Measurements from ENCODE around the gene SYT12. TPM values are rescaled to one million over a fixed set of nuclear protein-coding genes. Genes with fewer than 3 reads are reported as not detected.
A peak's percentile ranks its signal among the peaks of the same experiment; 100 is the strongest.
"Not testable (repeated sequence)": the region's sequence is repeated elsewhere in the genome, so short reads cannot be mapped to it uniquely, and the experiment has no call there.

SYT12 gene
- total RNA-seq, 1 donor: under 0.01 TPM

- no peak for DNase-seq (ENCODE audit: low read depth in 2 of 3, low spot score in 2 of 3)
Measured at GRCh38 chr11:66992041-66992440, 30.9 kb upstream of the SYT12 start.

GRCh38 chr11:66996609-66997273 is 26.2 kb upstream of the SYT12 start:
- DNase-seq (ENCODE audit: low read depth in 2 of 3, low spot score in 2 of 3): no peak

GRCh38 chr11:66999555-66999954 is 23.4 kb upstream of the SYT12 start:
- no peak for DNase-seq (ENCODE audit: low read depth in 2 of 3, low spot score in 2 of 3)

- no peak for DNase-seq (ENCODE audit: low read depth in 2 of 3, low spot score in 2 of 3)
Measured at GRCh38 chr11:67001332-67001731, 21.6 kb upstream of the SYT12 start.

DNA sequence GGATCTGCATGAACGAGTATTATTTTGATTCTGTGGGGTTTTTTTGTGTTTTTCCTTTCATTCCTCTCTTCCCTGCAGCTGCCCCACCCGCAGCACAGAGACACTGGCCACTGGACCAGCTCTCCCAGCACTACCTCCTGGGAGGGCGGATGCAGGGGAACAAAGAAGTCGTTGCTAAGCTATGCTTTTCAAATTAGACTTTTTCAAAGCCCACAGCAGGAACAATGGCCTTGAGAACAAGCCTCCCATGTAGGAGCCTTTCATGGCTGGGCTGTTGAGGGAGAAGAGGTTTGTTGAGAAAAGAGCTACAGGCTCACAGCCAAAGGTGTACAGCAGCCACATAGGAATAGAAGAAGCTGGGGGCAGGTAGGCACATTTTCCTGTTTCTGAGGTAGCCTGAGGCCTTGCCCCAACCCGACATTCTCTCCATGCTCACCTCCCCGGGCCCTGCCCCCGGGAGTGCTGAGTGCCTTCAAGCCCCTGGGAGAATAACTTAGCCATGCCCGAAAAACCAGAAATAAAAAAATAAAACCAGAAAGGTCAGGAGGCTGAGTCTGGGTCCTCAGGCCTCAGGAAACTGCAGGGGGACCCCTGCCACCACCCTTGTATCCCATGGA is 20.5 kb upstream of the SYT12 start:
- no peak for DNase-seq (ENCODE audit: low read depth in 2 of 3, low spot score in 2 of 3)

- no peak for DNase-seq (ENCODE audit: low read depth in 2 of 3, low spot score in 2 of 3)
Measured at GRCh38 chr11:67002921-67003411, 20.0 kb upstream of the SYT12 start.

DNA sequence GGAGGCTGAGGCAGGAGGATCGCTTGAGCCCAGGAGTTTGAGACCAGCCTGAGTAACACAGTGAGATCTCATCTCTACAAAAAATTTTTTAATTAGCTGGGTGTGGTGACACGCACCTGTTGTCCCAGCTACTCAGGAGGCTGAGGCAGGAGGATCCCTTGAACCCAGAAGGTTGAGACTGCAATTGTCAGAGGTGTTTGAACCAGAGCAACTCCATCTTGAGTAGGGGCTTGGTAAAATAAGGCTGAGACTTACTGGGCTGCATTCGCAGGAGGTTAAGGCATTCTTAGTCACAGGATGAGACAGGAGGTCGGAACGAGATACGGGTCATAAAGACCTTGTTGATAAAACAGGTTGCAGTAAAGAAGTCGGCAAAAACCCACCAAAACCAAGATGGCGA is 17.7 kb upstream of the SYT12 start:
- not testable (repeated sequence) for DNase-seq (ENCODE audit: low read depth in 2 of 3, low spot score in 2 of 3)

GRCh38 chr11:67006029-67006884 is 16.7 kb upstream of the SYT12 start:
- DNase-seq (ENCODE audit: low read depth in 2 of 3, low spot score in 2 of 3): peak in 2 of 3 donors; percentile 39 to 40

- DNase-seq (ENCODE audit: low read depth in 2 of 3, low spot score in 2 of 3): no peak
Measured at GRCh38 chr11:67007126-67007525, 15.8 kb upstream of the SYT12 start.

GRCh38 chr11:67010296-67010905 is 12.5 kb upstream of the SYT12 start:
- DNase-seq (ENCODE audit: low read depth in 2 of 3, low spot score in 2 of 3): no peak

GRCh38 chr11:67013511-67014045 is 9.4 kb upstream of the SYT12 start:
- DNase-seq (ENCODE audit: low read depth in 2 of 3, low spot score in 2 of 3): no peak

DNA sequence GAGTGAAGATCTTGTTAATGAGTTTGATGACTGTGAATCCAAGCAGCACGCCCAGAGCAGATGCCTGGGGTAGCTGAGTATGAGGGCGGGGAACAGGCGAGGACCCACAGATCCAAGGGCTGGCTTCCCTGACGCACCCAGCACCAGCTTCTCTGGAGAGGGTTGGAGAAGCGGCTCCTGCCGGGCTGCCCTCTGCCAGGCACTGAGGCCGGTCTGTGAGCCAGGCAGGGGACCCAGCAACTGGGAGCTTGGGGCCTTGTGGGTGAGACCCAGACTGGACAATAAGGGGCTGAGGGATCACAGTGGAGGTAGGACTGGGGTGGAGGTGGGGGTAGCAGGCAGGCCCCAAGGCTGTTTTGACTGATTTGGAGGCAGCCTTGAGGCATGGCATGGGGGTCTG is 8.6 kb upstream of the SYT12 start:
- DNase-seq (ENCODE audit: low read depth in 2 of 3, low spot score in 2 of 3): no peak

GRCh38 chr11:67015048-67015447 is 7.9 kb upstream of the SYT12 start:
- DNase-seq (ENCODE audit: low read depth in 2 of 3, low spot score in 2 of 3): no peak

DNA sequence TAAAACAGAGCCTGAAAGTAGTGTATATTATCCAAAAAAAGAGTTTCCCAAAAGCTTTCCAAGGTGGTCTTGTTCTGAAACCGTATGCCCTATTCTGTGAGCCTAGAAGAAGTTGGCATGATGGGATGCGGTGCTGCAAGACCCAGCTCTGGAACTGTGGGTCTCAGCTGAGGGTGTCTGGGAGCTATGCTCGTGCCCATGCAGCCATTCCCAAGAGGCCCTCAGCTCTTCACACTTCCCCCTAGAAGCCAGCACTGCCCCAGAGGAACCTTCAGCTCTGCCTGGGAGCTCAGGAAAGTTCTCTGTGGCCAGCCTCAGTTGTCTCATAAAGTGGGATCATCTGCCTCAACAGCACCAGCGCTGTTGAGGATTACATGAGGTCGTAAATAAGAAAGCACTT is 6.4 kb upstream of the SYT12 start:
- no peak for DNase-seq (ENCODE audit: low read depth in 2 of 3, low spot score in 2 of 3)

GRCh38 chr11:67020949-67021348 is 2.0 kb upstream of the SYT12 start:
- DNase-seq (ENCODE audit: low read depth in 2 of 3, low spot score in 2 of 3): no peak

GRCh38 chr11:67022341-67022933 is 497 bp upstream of the SYT12 start:
- no peak for DNase-seq (ENCODE audit: low read depth in 2 of 3, low spot score in 2 of 3)

- no peak for DNase-seq (ENCODE audit: low read depth in 2 of 3, low spot score in 2 of 3)
Measured at GRCh38 chr11:67023957-67024353, 1.0 kb downstream of the SYT12 start.

GRCh38 chr11:67024410-67024809 is 1.5 kb downstream of the SYT12 start:
- peak in 2 of 3 donors; percentile 78 to 82 for DNase-seq (ENCODE audit: low read depth in 2 of 3, low spot score in 2 of 3)

DNA sequence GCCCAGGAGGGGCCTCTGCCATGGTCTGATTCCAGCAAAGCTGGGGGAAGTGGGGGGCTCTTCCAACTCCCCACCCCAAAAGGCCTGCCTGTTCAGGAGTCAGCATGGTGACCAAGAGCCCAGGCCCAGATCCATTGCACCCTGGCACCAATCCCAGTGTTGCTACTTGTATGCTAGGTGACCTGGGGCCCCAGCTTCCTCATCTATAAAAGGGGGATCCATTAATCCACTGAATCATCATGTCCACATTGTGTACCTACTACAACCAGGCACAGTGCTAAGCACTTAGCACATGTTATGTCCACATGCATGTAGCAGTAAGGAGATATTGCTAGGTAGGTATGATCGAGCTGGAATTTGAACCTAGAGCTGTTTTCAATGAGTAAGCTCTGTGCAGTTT is 2.0 kb downstream of the SYT12 start:
- peak in 1 of 3 donors; percentile 34 for DNase-seq (ENCODE audit: low read depth in 2 of 3, low spot score in 2 of 3)

GRCh38 chr11:67025750-67026149 is 2.8 kb downstream of the SYT12 start:
- DNase-seq (ENCODE audit: low read depth in 2 of 3, low spot score in 2 of 3): no peak
